ENCODE measurements around the gene CREB1. TPM values are rescaled to one million over a fixed set of nuclear protein-coding genes. Genes with fewer than 3 reads are reported as not detected.

CREB1 gene
- total RNA-seq, 1 donor from 2014 or later, result 111 TPM

GRCh38 chr2:207539470-207539869, 9.7 kb downstream of the CREB1 start:
- Mint-ChIP-seq H3K27ac (no peak overlapping the region), H3K27me3 (no peaks in the 10 kb centered on the region), H3K4me3 (ENCODE audit: low read depth) (no peak overlapping the region), H3K4me1 (ENCODE audit: low read depth) (peaks cover 8% of the 10 kb centered on the region), H3K36me3 (ENCODE audit: insufficient read depth) (peaks cover 8% of the 10 kb centered on the region), H3K9me3 (ENCODE audit: low read depth) (peaks cover 2% of the 10 kb centered on the region)
- TF ChIP-seq CTCF (IDR thresholded peaks at IDR 0.05; ENCODE audit: unreplicated experiment), result no peak
- DNase-seq (ENCODE audit: low spot score, unreplicated experiment), result no peak

- no peak overlapping the region for H3K4me3 Mint-ChIP-seq (ENCODE audit: low read depth)
- H3K36me3 Mint-ChIP-seq (ENCODE audit: insufficient read depth), result peaks cover 15% of the 10 kb centered on the region
- TF ChIP-seq CTCF (IDR thresholded peaks at IDR 0.05; ENCODE audit: unreplicated experiment), result no peak
- peaks cover 5% of the 10 kb centered on the region for H3K4me1 Mint-ChIP-seq (ENCODE audit: low read depth)
- no peak for DNase-seq (ENCODE audit: low spot score, unreplicated experiment)
- H3K27ac Mint-ChIP-seq, result no peak overlapping the region
- H3K27me3 Mint-ChIP-seq, result no peaks in the 10 kb centered on the region
- H3K9me3 Mint-ChIP-seq (ENCODE audit: low read depth), result peaks cover 2% of the 10 kb centered on the region
Observed at GRCh38 chr2:207540431-207540830, 10.7 kb downstream of the CREB1 start.

- Mint-ChIP-seq H3K36me3 (ENCODE audit: insufficient read depth) (peaks cover 19% of the 10 kb centered on the region), H3K4me1 (ENCODE audit: low read depth) (peaks cover 5% of the 10 kb centered on the region), H3K27ac (no peak overlapping the region), H3K27me3 (no peaks in the 10 kb centered on the region), H3K9me3 (ENCODE audit: low read depth) (peaks cover 2% of the 10 kb centered on the region), H3K4me3 (ENCODE audit: low read depth) (no peak overlapping the region)
- no peak for TF ChIP-seq CTCF (IDR thresholded peaks at IDR 0.05; ENCODE audit: unreplicated experiment)
- no peak for DNase-seq (ENCODE audit: low spot score, unreplicated experiment)
Observed at GRCh38 chr2:207541933-207542332, 12.2 kb downstream of the CREB1 start.

GRCh38 chr2:207543272-207543671, 13.5 kb downstream of the CREB1 start:
- H3K4me3 Mint-ChIP-seq (ENCODE audit: low read depth), result no peak overlapping the region
- peaks cover 2% of the 10 kb centered on the region for H3K9me3 Mint-ChIP-seq (ENCODE audit: low read depth)
- TF ChIP-seq CTCF (IDR thresholded peaks at IDR 0.05; ENCODE audit: unreplicated experiment), result no peak
- H3K27ac Mint-ChIP-seq, result no peak overlapping the region
- H3K36me3 Mint-ChIP-seq (ENCODE audit: insufficient read depth), result peaks cover 17% of the 10 kb centered on the region
- H3K4me1 Mint-ChIP-seq (ENCODE audit: low read depth), result peaks cover 6% of the 10 kb centered on the region
- no peaks in the 10 kb centered on the region for H3K27me3 Mint-ChIP-seq
- DNase-seq (ENCODE audit: low spot score, unreplicated experiment), result no peak

- Mint-ChIP-seq H3K4me3 (ENCODE audit: low read depth) (no peak overlapping the region), H3K36me3 (ENCODE audit: insufficient read depth) (peaks cover 13% of the 10 kb centered on the region), H3K27me3 (no peaks in the 10 kb centered on the region), H3K4me1 (ENCODE audit: low read depth) (peaks cover 26% of the 10 kb centered on the region), H3K9me3 (ENCODE audit: low read depth) (no peaks in the 10 kb centered on the region), H3K27ac (no peak overlapping the region)
- no peak for DNase-seq (ENCODE audit: low spot score, unreplicated experiment)
- no peak for TF ChIP-seq CTCF (IDR thresholded peaks at IDR 0.05; ENCODE audit: unreplicated experiment)
Observed at GRCh38 chr2:207546822-207547221, 17.1 kb downstream of the CREB1 start.

All from progenitor cell of endocrine pancreas (in vitro differentiated cells).